Neural cell (in vitro differentiated cells): ENCODE data around the gene TAOK1. TPM values are rescaled to one million over a fixed set of nuclear protein-coding genes. Genes with fewer than 3 reads are reported as not detected.

ENCODE experiments used
- H2AFZ ChIP-seq: fragments of 200-600, 300-800 bp; sonication (generic), shearing (Covaris generic); 2 replicates; pipeline ENCODE4 v1.6.0; 2014; ENCODE audit warnings: low read depth, mild to moderate bottlenecking, antibody characterized with exemption, low read length, moderate library complexity
- H3F3A ChIP-seq: fragments of 200-600 bp; shearing (Covaris generic); 2 replicates; pipeline ENCODE4 v1.6.1; 2016; ENCODE audit warnings: mild to moderate bottlenecking, moderate library complexity, mixed read lengths, antibody characterized with exemption, low read length; ENCODE audit not compliant: insufficient read depth, poor library complexity, severe bottlenecking
- H3K27ac ChIP-seq: fragments of 200-600, 300-800 bp; sonication (generic), shearing (Covaris generic); 2 replicates; pipeline ENCODE4 v1.5.1; 2014; ENCODE audit warnings: mild to moderate bottlenecking, low read length, moderate library complexity
- H3K27me3 ChIP-seq: fragments of 300-800, 200-600 bp; sonication (generic), shearing (Covaris generic); 2 replicates; pipeline ENCODE4 v1.6.0; 2014; ENCODE audit warnings: mild to moderate bottlenecking, low read depth, low read length, moderate library complexity; ENCODE audit not compliant: insufficient read depth
- H3K36me3 ChIP-seq: fragments of 300-800, 200-600 bp; sonication (generic), shearing (Covaris generic); 2 replicates; pipeline ENCODE4 v1.5.1; 2014; ENCODE audit warnings: mild to moderate bottlenecking, antibody characterized with exemption, low read length, moderate library complexity; ENCODE audit not compliant: insufficient read depth
- H3K4me2 ChIP-seq: fragments of 300-800, 200-600 bp; sonication (generic), shearing (Covaris generic); 2 replicates; pipeline ENCODE4 v1.6.0; 2014; ENCODE audit warnings: mild to moderate bottlenecking, low read length
- H3K4me3 ChIP-seq: fragments of 300-800, 200-600 bp; sonication (generic), shearing (Covaris generic); 2 replicates; pipeline ENCODE4 v1.5.1; 2014; ENCODE audit warnings: mild to moderate bottlenecking, low read length, moderate library complexity
- H3K79me2 ChIP-seq: fragments of 200-600 bp; shearing (Covaris generic); replicated peaks from 2 replicates; pipeline ENCODE4 v1.6.0; 2014; ENCODE audit warnings: mild to moderate bottlenecking, low read length, moderate library complexity; ENCODE audit not compliant: insufficient read depth
- H3K9ac ChIP-seq: fragments of 300-800, 200-600 bp; sonication (generic), shearing (Covaris generic); 2 replicates; pipeline ENCODE4 v1.6.1; 2016; ENCODE audit warnings: mild to moderate bottlenecking, low read length, mixed read lengths
- H3K9me2 ChIP-seq: fragments of 200-600 bp; shearing (Covaris generic); 2 replicates; pipeline ENCODE4 v1.6.1; 2016; ENCODE audit warnings: mild to moderate bottlenecking, low read length, mixed read lengths; ENCODE audit not compliant: insufficient read depth
- H3K9me3 ChIP-seq: fragments of 200-600, 300-800 bp; sonication (generic), shearing (Covaris generic); 2 replicates; pipeline ENCODE4 v1.6.1; 2016; ENCODE audit warnings: mild to moderate bottlenecking, mixed run types, low read length, moderate library complexity, mixed read lengths
- H4K20me1 ChIP-seq: fragments of 200-600 bp; shearing (Covaris generic); 2 replicates; pipeline ENCODE4 v1.6.1; 2016; ENCODE audit warnings: mild to moderate bottlenecking, mixed run types; ENCODE audit not compliant: insufficient read depth
- CTCF ChIP-seq: fragments of 450-650 bp; IDR thresholded peaks from 2 replicates; pipeline ENCODE4 v1.5.1; 2014; ENCODE audit warnings: antibody characterized with exemption, mild to moderate bottlenecking, moderate library complexity; ENCODE audit not compliant: poor library complexity, severe bottlenecking
- EP300 ChIP-seq: fragments of 450-650 bp; conservative IDR thresholded peaks from 2 replicates; pipeline ENCODE4 v1.6.1; 2014; ENCODE audit warnings: antibody characterized with exemption, mild to moderate bottlenecking, moderate library complexity; ENCODE audit not compliant: poor library complexity, severe bottlenecking
- EZH2 ChIP-seq: fragments of 200-600, 300-800 bp; shearing (Covaris generic), sonication (generic); IDR thresholded peaks from 2 replicates; pipeline ENCODE4 v1.6.1; 2014; ENCODE audit warnings: antibody characterized with exemption, low read length, borderline replicate concordance, mild to moderate bottlenecking; ENCODE audit not compliant: insufficient read depth, poor library complexity, severe bottlenecking
- MXI1 ChIP-seq: fragments of 450-650 bp; conservative IDR thresholded peaks from 2 replicates; pipeline ENCODE4 v1.6.1; 2014; ENCODE audit warnings: antibody characterized with exemption, mild to moderate bottlenecking; ENCODE audit not compliant: poor library complexity, severe bottlenecking
- POLR2AphosphoS5 ChIP-seq: IDR thresholded peaks from 2 replicates; pipeline ENCODE4 v1.6.1; 2012
- RAD21 ChIP-seq: fragments of 450-650 bp; conservative IDR thresholded peaks from 2 replicates; pipeline ENCODE4 v1.6.1; 2014; ENCODE audit warnings: antibody characterized with exemption, mild to moderate bottlenecking, moderate library complexity
- REST ChIP-seq: IDR thresholded peaks from 2 replicates; pipeline ENCODE4 v1.6.1; 2012; ENCODE audit warnings: borderline replicate concordance
- SMC3 ChIP-seq: fragments of 450-650 bp; conservative IDR thresholded peaks from 2 replicates; pipeline ENCODE4 v1.6.1; 2014; ENCODE audit warnings: antibody characterized with exemption, mild to moderate bottlenecking, moderate library complexity; ENCODE audit not compliant: poor library complexity
- TAF1 ChIP-seq: IDR thresholded peaks from 2 replicates; pipeline ENCODE4 v1.6.1; 2012; ENCODE audit warnings: low read depth
- polyA plus RNA-seq: library from polyadenylated mRNA; depleted of rRNA; stranded (reverse); fragments of >200 nt; gene quantifications from 2 replicates; pipeline ENCODE4 v1.2.3, GENCODE V29; 2014

TAOK1 gene
- polyA plus RNA-seq, 1 donor from 2014 or later: 53.2 TPM

GRCh38 chr17:29349409-29349808, 40.8 kb upstream of the TAOK1 start:
- no peaks in the 10 kb centered on the region for H3K79me2 ChIP-seq
- no peak overlapping the region for H3K27ac ChIP-seq
- H3K4me3 ChIP-seq: no peak overlapping the region
- no peaks in the 10 kb centered on the region for H3K27me3 ChIP-seq
- TF ChIP-seq CTCF (no peak), EZH2 (no peak), SMC3 (no peak), TAF1 (no peak), POLR2AphosphoS5 (no peak), RAD21 (no peak), EP300 (no peak), REST (no peak), MXI1 (no peak)
- H3K9me2 ChIP-seq: no peaks in the 10 kb centered on the region
- H2AFZ ChIP-seq: no peak overlapping the region
- H3K9ac ChIP-seq: no peak overlapping the region
- H3K4me2 ChIP-seq: no peak overlapping the region
- no peaks in the 10 kb centered on the region for H3F3A ChIP-seq
- no peaks in the 10 kb centered on the region for H3K36me3 ChIP-seq
- H3K9me3 ChIP-seq: no peaks in the 10 kb centered on the region
- H4K20me1 ChIP-seq: no peaks in the 10 kb centered on the region

- Histone ChIP-seq H3K9me3 (no peaks in the 10 kb centered on the region), H3K79me2 (no peaks in the 10 kb centered on the region), H4K20me1 (no peaks in the 10 kb centered on the region), H2AFZ (no peak overlapping the region), H3F3A (no peaks in the 10 kb centered on the region), H3K27me3 (no peaks in the 10 kb centered on the region), H3K27ac (no peak overlapping the region), H3K36me3 (no peaks in the 10 kb centered on the region), H3K4me2 (no peak overlapping the region), H3K9ac (no peak overlapping the region), H3K9me2 (no peaks in the 10 kb centered on the region), H3K4me3 (no peak overlapping the region)
- TF ChIP-seq REST (no peak), SMC3 (no peak), POLR2AphosphoS5 (no peak), EP300 (no peak), CTCF (no peak), TAF1 (no peak), MXI1 (no peak), RAD21 (no peak)
These were observed 38.0 kb upstream of the TAOK1 start for GRCh38 chr17:29352146-29352545.
